MM.1S (cell line): ENCODE data around the gene CCDC154.

ENCODE experiments used
- DNase-seq: peaks from one replicate; pipeline ENCODE4 v3.0.0-alpha.2; 2015
- H2AFZ ChIP-seq: fragments of 300-600 bp; sonication (generic); 2 replicates; pipeline ENCODE4 v1.6.0; 2016; ENCODE audit warnings: antibody characterized with exemption, low read length
- H3F3A ChIP-seq: fragments of 300-600 bp; sonication (generic); 2 replicates; pipeline ENCODE4 v1.6.1; 2016; ENCODE audit warnings: mild to moderate bottlenecking, antibody characterized with exemption, low read length, moderate library complexity, mixed read lengths; ENCODE audit not compliant: insufficient read depth
- H3K27ac ChIP-seq: fragments of 300-600 bp; sonication (generic); 2 replicates; pipeline ENCODE4 v1.5.1; 2016; ENCODE audit warnings: mild to moderate bottlenecking, low read length
- H3K27me3 ChIP-seq: fragments of 300-600 bp; sonication (generic); replicated peaks from 2 replicates; pipeline ENCODE4 v1.6.0; 2016; ENCODE audit warnings: low read length; ENCODE audit not compliant: insufficient read depth
- H3K36me3 ChIP-seq: fragments of 300-600 bp; sonication (generic); replicated peaks from 2 replicates; pipeline ENCODE4 v1.6.1; 2016; ENCODE audit warnings: mild to moderate bottlenecking, low read length, mixed read lengths; ENCODE audit not compliant: insufficient read depth
- H3K4me1 ChIP-seq: fragments of 300-600 bp; sonication (generic); 2 replicates; pipeline ENCODE4 v1.6.1; 2016; ENCODE audit warnings: low read length, mixed read lengths
- H3K4me2 ChIP-seq: fragments of 300-600 bp; sonication (generic); 2 replicates; pipeline ENCODE4 v1.6.0; 2016; ENCODE audit warnings: low read depth, low read length
- H3K4me3 ChIP-seq: fragments of 300-600 bp; sonication (generic); 2 replicates; pipeline ENCODE4 v1.5.1; 2016; ENCODE audit warnings: low read length, mixed read lengths
- H3K79me2 ChIP-seq: fragments of 300-600 bp; sonication (generic); 2 replicates; pipeline ENCODE4 v1.6.1; 2016; ENCODE audit warnings: mixed run types, low read length, mixed read lengths
- H3K9ac ChIP-seq: fragments of 300-600 bp; sonication (generic); 2 replicates; pipeline ENCODE4 v1.6.1; 2016; ENCODE audit warnings: low read length, mixed read lengths
- H3K9me2 ChIP-seq: fragments of 300-600 bp; sonication (generic); replicated peaks from 2 replicates; pipeline ENCODE4 v1.6.1; 2016; ENCODE audit warnings: mild to moderate bottlenecking, low read length, mixed read lengths; ENCODE audit not compliant: insufficient read depth
- H3K9me3 ChIP-seq: fragments of 300-600 bp; sonication (generic); replicated peaks from 2 replicates; pipeline ENCODE4 v1.6.1; 2016; ENCODE audit warnings: mild to moderate bottlenecking, low read length, mixed read lengths; ENCODE audit not compliant: insufficient read depth
- H4K20me1 ChIP-seq: fragments of 300-600 bp; sonication (generic); 2 replicates; pipeline ENCODE4 v1.6.1; 2016; ENCODE audit warnings: mild to moderate bottlenecking, low read length, moderate library complexity, mixed read lengths; ENCODE audit not compliant: insufficient read depth
- EZH2 ChIP-seq: fragments of 300-600 bp; sonication (generic); optimal IDR thresholded peaks from 2 replicates; pipeline ENCODE3; 2017; ENCODE audit warnings: low read depth, mild to moderate bottlenecking, antibody characterized with exemption, low read length, mixed read lengths
- EZH2phosphoT487 ChIP-seq: fragments of 300-600 bp; sonication (generic); IDR thresholded peaks from 2 replicates; pipeline ENCODE4 v1.6.1; 2018; ENCODE audit warnings: antibody characterized with exemption, low read length
- TF ChIP-seq, protein P1 (sequence below): fragments of 300-600 bp; sonication (generic); IDR thresholded peaks from 2 replicates; pipeline ENCODE4 v1.5.1; 2016; ENCODE audit warnings: antibody characterized with exemption, low read length, mixed read lengths

The CCDC154 gene

DNA sequence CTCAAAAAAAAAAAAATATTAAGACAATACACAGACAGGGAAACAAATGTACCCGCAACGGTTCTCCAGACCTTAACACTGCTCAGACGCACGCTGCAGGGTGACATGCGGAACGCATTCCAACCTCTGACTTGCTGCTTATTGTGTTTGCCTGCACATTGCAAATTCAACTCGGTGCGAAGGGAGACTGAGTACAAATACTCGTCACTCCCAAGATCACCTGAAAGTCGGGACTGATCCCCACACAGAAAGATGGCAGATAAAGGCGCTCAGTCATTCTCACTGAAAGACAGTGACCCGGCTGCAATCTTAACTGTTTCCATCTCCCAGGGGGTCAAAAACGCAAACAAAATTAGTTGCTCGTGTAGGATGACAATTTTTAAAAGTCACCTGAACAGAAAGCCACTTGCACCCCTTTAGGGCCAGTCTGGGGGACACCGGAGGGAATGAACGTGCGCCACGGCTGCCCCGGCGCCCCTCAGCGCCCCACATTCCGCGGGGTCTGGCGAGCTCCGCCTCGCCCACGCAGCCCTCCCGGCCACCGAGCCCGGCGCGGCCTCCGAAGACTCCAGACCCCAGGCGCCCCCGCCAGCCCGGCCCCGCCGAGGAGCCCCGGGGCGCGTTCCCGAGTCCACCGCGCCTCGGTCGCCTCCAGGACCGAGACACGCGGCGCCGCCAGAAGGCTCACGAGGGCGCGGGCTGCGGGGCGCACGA lies 29.9 kb upstream of the CCDC154 start:
- Histone ChIP-seq H2AFZ (no peak overlapping the region), H3F3A (no peaks in the 10 kb centered on the region), H3K9me2 (no peaks in the 10 kb centered on the region), H3K4me2 (peak overlapping the region; percentile 66), H4K20me1 (no peaks in the 10 kb centered on the region), H3K9me3 (no peaks in the 10 kb centered on the region), H3K27ac (no peak overlapping the region), H3K36me3 (no peaks in the 10 kb centered on the region), H3K4me3 (peak overlapping the region; percentile 71), H3K79me2 (peaks cover 42% of the 10 kb centered on the region), H3K27me3 (no peaks in the 10 kb centered on the region), H3K4me1 (no peaks in the 10 kb centered on the region), H3K9ac (peak overlapping the region; percentile 87; the same call in 1 of the 2 replicates)
- DNase-seq, result no peak
- TF ChIP-seq, protein P1, sequence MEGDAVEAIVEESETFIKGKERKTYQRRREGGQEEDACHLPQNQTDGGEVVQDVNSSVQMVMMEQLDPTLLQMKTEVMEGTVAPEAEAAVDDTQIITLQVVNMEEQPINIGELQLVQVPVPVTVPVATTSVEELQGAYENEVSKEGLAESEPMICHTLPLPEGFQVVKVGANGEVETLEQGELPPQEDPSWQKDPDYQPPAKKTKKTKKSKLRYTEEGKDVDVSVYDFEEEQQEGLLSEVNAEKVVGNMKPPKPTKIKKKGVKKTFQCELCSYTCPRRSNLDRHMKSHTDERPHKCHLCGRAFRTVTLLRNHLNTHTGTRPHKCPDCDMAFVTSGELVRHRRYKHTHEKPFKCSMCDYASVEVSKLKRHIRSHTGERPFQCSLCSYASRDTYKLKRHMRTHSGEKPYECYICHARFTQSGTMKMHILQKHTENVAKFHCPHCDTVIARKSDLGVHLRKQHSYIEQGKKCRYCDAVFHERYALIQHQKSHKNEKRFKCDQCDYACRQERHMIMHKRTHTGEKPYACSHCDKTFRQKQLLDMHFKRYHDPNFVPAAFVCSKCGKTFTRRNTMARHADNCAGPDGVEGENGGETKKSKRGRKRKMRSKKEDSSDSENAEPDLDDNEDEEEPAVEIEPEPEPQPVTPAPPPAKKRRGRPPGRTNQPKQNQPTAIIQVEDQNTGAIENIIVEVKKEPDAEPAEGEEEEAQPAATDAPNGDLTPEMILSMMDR, result no peak
- TF ChIP-seq EZH2 (no peak), EZH2phosphoT487 (no peak)

DNA sequence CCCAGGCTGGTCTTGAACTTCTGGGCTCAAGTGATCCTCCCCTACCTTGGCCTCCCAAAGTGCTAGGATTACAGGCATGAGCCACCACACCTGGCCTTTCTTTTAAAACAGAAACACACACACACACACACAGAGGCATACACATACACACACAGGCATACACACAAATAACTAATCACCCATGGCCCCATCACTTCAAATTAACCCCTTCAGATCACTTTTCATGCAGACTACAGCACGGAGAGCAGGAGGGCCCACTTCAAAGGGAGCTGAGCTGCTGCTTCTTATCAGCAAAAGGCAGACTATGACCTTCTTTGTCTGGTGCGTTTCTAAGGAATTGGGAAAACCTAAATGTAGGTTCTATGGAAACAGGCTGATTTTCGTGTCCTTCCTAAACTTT lies 28.6 kb upstream of the CCDC154 start:
- no peak overlapping the region for H3K4me3 ChIP-seq
- H3F3A ChIP-seq, result no peaks in the 10 kb centered on the region
- no peaks in the 10 kb centered on the region for H4K20me1 ChIP-seq
- no peaks in the 10 kb centered on the region for H3K36me3 ChIP-seq
- no peaks in the 10 kb centered on the region for H3K4me1 ChIP-seq
- H3K4me2 ChIP-seq, result no peak overlapping the region
- peaks cover 49% of the 10 kb centered on the region for H3K79me2 ChIP-seq
- no peaks in the 10 kb centered on the region for H3K9me3 ChIP-seq
- no peak overlapping the region for H3K27ac ChIP-seq
- TF ChIP-seq, protein P1, result no peak
- TF ChIP-seq EZH2 (no peak), EZH2phosphoT487 (no peak)
- no peaks in the 10 kb centered on the region for H3K9me2 ChIP-seq
- no peak overlapping the region for H2AFZ ChIP-seq
- DNase-seq, result no peak
- H3K9ac ChIP-seq, result no peak overlapping the region
- no peaks in the 10 kb centered on the region for H3K27me3 ChIP-seq

DNA sequence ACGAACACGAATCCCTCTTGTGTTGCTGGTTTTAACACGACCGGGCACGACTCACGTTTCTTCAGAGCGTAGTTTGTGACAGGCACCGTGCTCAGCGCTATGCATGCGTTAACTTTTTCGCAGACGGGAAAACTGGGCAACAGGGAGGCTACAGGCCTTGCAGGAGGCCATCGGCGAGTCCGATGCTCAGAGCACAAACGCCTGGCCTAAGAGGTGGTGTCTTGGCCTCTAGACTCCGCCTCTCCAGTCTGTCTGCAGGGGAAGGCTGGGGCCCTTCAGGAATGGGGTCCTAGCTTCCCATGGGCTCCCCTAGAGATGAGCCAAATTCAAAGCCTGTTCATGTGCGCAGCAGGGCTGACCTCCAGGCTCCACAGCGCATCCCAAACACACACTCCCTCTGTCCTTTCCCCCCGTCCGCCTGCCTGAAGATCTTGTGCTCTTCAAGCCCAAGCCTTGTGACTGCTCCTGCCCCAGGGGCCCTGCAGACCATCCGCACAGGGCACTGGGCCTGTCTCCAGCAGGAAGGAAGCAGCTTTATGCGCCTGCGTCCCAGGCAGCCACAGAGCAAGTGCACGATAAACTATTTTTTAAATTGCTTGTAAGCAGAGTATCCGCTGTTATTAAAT lies 27.3 kb upstream of the CCDC154 start:
- H3K4me2 ChIP-seq, result no peak overlapping the region
- H3K4me3 ChIP-seq, result no peak overlapping the region
- H3K9ac ChIP-seq, result no peak overlapping the region
- H3F3A ChIP-seq, result no peaks in the 10 kb centered on the region
- no peaks in the 10 kb centered on the region for H3K9me3 ChIP-seq
- H2AFZ ChIP-seq, result no peak overlapping the region
- no peaks in the 10 kb centered on the region for H3K4me1 ChIP-seq
- DNase-seq, result no peak
- no peaks in the 10 kb centered on the region for H3K27me3 ChIP-seq
- H4K20me1 ChIP-seq, result no peaks in the 10 kb centered on the region
- TF ChIP-seq, protein P1, result no peak
- TF ChIP-seq EZH2 (no peak), EZH2phosphoT487 (no peak)
- peaks cover 60% of the 10 kb centered on the region for H3K79me2 ChIP-seq
- H3K36me3 ChIP-seq, result no peaks in the 10 kb centered on the region
- no peaks in the 10 kb centered on the region for H3K9me2 ChIP-seq
- no peak overlapping the region for H3K27ac ChIP-seq
